HS-5 (cell line): ENCODE measurements around the gene COL18A1.

Source experiments
- DNase-seq: peaks from one replicate; pipeline ENCODE4 v3.0.0-alpha.2; 2012; ENCODE audit warnings: low read depth

The COL18A1 gene

DNA sequence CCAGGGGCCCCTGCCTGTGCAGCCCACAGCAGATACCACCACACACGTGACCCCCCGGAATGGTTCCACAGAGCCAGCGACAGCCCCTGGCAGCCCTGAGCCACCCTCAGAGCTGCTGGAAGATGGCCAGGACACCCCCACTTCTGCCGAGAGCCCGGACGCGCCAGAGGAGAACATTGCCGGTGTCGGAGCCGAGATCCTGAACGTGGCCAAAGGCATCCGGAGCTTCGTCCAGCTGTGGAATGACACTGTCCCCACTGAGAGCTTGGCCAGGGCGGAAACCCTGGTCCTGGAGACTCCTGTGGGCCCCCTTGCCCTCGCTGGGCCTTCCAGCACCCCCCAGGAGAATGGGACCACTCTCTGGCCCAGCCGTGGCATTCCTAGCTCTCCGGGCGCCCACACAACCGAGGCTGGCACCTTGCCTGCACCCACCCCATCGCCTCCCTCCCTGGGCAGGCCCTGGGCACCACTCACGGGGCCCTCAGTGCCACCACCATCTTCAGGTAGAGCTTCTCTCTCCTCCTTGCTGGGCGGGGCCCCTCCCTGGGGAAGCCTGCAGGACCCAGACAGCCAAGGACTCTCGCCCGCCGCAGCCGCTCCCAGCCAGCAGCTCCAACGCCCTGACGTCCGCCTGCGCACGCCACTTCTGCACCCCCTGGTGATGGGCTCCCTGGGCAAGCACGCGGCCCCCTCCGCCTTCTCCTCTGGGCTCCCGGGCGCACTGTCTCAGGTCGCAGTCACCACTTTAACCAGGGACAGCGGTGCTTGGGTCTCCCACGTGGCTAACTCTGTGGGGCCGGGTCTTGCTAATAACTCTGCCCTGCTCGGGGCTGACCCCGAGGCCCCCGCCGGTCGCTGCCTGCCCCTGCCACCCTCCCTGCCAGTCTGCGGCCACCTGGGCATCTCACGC, 51.0 kb downstream of the COL18A1 start:
- no peak for DNase-seq

GRCh38 chr21:45456584-45457160, 51.7 kb downstream of the COL18A1 start:
- no peak for DNase-seq

DNA sequence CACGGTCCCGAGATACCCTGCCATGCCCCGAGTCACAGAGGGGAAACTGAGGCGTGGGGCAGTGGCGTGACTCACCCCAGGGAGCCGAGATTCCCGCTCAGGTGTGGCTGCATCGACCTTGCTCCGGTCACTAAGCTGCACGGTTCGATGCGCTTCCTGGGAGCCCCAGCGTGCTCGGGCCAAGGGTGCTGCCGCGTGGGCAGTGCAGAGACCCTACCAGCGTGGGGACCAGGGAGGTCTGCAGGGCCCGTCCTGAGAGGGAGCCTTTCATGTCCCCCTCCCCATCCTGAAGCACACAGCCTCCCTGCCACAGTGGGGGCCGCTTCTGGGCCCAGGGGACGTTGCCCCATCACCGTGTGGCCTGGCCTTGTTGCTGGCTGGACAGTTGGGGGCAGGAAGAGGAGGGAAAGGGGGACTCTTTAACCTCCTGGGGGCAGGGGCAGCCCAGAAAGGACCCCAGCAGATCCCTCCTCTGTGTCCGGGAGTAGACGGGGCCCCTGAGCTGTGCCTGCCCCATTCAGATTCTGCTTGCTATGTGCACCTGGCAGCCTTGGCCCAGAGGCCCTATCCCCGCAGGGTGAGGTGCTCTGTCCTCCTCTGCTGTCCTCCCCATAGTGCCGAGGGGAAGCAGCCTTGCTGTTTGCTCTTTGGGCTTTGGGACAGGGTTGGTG, 52.3 kb downstream of the COL18A1 start:
- no peak for DNase-seq

DNA sequence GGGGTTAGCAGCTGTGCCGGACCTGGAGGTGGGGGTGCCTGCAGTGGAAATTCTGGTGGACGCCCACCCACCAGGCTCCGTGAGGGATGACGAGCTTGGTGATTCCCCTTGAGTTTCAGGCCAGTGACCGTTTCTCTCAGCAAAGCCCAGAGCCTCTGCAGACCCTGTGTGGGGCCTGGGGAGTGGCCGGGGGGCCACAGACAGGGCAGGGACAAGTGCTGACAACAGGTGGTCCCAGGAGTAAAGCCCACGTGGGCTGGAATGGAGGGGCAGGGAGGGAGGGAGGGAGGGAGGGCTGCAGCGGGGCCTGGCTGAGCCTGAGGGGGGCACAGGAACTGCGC, 52.8 kb downstream of the COL18A1 start:
- DNase-seq, result no peak

DNA sequence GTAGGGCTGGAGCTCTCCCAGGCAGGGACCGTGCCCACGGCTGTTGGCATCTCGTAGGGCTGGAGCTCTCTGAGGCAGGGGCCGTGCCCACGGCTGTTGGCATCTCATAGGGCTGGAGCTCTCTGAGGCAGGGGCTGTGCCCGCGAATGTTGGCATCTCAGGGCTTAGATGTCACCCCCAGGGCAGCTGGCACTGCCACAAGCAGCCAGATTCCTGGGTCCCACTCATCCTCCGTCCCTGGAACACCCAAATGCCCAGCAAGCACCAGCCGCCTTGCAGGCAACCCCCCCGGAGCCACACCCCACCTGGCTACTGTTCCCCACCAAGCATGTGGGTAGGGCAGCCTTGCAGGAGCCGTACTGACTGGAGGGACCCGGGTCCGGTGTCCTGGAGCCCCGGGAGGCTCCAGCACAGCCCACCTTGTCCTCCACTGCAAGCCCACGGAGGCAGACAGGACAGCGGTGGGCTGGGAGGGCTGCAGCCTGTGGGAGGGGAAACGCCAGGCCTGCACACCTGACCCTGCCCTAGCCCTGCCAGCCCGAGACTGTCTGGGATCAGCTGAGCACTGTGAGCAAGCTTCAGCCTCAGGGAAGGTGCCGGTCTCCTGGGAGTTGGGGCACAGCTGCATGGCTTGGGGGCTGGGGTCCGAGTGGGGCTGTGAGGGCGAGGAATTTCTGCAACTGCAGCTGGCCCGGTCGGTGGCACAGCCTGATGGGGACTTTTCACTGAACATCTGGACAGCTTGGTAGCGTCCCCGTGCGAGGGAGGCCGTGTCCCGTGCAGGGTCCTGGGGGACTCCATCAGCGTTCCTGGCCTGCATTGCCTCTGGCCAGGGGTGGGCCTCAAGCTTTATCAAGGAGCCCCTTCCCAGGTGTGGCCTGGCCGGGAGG, 53.6 kb downstream of the COL18A1 start:
- DNase-seq, result no peak

GRCh38 chr21:45459171-45460010, 54.4 kb downstream of the COL18A1 start:
- DNase-seq, result no peak

DNA sequence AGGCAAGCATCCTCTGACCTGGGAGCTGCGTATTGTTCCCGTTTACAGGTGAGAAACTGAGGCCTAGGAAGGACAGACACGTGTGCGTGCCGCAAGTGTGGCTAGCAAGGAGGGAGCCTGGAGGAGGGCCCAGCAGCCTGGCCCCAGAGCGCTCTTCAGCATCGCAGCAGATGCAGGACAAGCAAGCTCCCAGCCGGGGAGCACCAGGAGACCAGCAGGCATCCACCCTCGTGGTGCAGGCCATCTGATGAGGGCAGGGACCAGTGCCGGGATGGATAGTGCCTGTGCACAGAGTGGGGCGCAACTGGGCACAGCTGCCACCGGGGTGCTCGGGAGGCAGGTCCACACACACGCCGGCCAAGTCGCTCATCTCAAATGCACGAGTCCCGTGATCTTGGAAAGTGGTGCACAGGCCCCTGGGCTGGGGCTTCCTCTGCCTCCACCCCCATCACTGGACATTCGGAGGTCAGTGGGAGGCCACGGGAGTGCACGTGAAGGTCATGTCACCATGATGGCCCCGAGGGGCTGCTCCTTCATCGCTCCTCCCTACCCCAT, 55.1 kb downstream of the COL18A1 start:
- no peak for DNase-seq

DNA sequence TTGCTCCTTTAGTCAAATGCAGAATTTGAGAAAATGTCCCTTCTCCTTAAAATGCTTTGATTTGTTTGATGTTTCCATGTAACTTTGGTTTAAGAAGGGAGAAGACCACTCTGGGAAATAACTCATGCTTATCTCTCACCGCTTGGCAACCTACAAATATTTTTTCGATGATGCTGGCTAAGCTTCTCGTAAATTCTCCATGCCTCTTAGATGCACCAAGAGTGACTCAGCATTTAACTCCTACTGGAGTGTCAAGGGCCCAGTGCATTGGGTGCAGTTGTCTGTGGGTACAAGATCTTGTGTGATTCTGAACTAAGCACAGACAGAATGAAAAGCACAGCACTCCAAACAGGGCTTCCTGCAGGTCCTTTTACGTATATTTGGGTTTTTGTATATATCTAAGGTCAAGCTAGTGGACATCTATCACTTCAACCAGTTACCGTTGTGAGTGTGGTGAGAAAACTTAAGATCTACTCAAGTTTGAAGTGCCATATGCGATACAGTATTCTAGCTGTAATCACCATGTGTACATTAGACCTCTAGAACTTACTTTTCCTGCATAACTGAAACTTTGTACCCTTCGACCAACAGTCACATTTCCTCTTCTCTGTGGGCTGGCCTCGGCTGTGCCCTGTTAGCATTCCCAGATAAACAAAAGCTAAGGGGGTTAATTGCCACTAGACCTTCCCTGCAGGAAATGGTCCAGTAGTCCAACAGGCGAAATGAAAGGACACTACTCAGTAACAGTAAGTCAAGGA, 55.8 kb downstream of the COL18A1 start:
- DNase-seq, result no peak

DNA sequence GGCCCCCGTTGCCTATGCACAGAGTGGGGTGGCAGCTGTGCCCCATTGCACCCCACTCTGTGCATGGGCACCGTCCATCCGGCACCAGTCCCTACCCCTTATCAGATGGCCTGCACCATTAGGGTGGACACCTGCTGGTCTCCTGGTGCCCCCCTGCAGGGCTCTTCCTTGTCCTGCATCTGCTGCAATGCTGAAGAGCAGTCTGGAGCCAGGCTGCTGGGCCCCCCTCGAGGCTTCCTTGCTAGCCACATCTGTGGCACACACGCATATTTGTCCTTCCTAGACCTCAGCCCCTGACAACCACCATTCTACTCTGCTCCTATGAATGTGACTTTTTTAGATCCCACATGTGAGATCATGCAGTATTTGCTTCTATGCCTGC, 56.4 kb downstream of the COL18A1 start:
- DNase-seq, result no peak

- no peak for DNase-seq
These were observed 56.9 kb downstream of the COL18A1 start for GRCh38 chr21:45461806-45462341.

- DNase-seq, result no peak
These were observed 58.9 kb downstream of the COL18A1 start for GRCh38 chr21:45463871-45464270.

GRCh38 chr21:45464309-45464708, 59.3 kb downstream of the COL18A1 start:
- no peak for DNase-seq

DNA sequence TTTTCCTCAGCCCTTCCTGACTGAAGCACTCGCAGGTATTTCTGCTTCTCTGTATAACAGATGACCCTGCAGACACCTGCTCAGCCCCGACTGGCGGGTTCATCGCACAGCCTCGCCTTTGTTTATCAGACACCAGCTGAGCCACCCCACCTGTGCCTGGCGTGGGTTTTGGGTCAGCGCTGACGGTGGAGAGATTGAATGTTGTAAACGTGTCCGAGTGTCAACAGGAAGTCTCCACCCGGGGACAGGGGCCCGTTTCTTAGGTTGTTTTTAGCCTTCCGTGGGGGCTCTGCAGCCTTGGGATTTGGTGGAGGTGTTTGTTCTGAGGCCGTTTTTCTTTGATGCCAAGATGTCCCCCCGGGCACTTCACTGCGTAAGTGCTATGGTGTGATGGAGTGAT, 60.1 kb downstream of the COL18A1 start:
- DNase-seq, result no peak

- no peak for DNase-seq
These were observed 60.8 kb downstream of the COL18A1 start for GRCh38 chr21:45465611-45466329.

GRCh38 chr21:45466330-45467220, 61.6 kb downstream of the COL18A1 start:
- DNase-seq, result no peak

- no peak for DNase-seq
These were observed 62.3 kb downstream of the COL18A1 start for GRCh38 chr21:45467221-45467779.

- DNase-seq, result no peak
These were observed 63.3 kb downstream of the COL18A1 start for GRCh38 chr21:45468051-45468970.
